Inferior parietal cortex (tissue), 1 donor: Measurements from ENCODE around the gene RPL11.
"Not testable (repeated sequence)": the region's sequence is repeated elsewhere in the genome, so short reads cannot be mapped to it uniquely, and the experiment has no call there.

Source experiments
- DNase-seq: peaks from one replicate; pipeline ENCODE4 v3.0.0-alpha.2; 2016; ENCODE audit errors: extremely low spot score

RPL11 gene

GRCh38 chr1:23685197-23685596 lies 6.4 kb upstream of the RPL11 start:
- DNase-seq = not testable (repeated sequence)

DNA sequence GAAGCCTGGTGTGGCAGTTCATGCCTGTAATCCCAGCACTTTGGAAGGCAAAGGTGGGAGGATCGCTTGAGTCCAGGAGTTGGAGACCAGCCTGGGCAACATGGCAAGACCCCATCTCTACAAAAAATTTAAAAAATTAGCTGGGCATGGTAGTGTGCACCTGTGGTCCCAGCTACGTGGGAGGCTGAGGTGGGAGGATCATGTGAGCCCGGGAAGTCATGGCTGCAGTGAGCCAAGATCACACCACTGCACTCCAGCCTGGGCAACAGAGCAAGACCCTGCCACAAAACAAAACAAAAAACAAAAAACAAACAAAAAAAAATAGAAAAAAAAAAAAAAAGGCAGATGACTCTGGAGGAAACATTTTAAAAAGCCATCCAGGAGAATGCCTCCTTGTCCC lies 3.9 kb upstream of the RPL11 start:
- DNase-seq = not testable (repeated sequence)

GRCh38 chr1:23688281-23688680 lies 3.3 kb upstream of the RPL11 start:
- not testable (repeated sequence) for DNase-seq

- DNase-seq = no peak
These were observed 784 bp downstream of the RPL11 start for GRCh38 chr1:23692308-23692871.

GRCh38 chr1:23693599-23693998 lies 2.0 kb downstream of the RPL11 start:
- DNase-seq = no peak

- no peak for DNase-seq
These were observed 2.8 kb downstream of the RPL11 start for GRCh38 chr1:23694371-23694770.

GRCh38 chr1:23695667-23696066 lies 4.1 kb downstream of the RPL11 start:
- DNase-seq = no peak

DNA sequence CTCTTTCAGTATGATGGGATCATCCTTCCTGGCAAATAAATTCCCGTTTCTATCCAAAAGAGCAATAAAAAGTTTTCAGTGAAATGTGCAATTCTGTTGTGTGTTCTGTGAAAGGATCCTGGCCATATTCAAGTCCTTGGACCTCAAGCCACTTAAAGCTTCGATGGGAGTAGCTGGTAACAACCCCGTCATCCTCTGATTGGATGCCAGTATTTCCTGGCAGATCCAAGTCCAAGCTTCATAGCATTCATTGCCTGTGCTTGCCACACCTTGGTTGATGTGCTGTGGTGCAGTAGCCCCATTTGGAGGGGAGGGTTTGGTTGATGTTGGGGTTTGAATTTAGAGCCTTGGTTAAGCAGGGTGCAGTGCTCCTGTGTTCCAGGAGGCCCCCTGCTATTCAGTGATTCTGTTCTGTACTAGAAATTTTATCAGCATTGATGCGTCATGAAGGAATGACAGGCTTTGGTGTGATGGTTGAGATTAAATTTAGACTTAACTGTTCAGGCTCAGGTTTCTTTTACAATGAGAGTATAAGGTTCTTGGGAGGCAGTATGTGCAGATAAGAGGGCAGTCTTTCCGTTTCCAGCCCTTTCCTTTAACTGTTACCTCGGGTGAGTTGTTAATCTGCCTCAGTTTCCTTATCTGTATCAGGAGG lies 4.9 kb downstream of the RPL11 start:
- no peak for DNase-seq

- no peak for DNase-seq
These were observed 6.9 kb downstream of the RPL11 start for GRCh38 chr1:23698466-23698865.

- DNase-seq = no peak
These were observed 7.9 kb downstream of the RPL11 start for GRCh38 chr1:23699280-23700179.

DNA sequence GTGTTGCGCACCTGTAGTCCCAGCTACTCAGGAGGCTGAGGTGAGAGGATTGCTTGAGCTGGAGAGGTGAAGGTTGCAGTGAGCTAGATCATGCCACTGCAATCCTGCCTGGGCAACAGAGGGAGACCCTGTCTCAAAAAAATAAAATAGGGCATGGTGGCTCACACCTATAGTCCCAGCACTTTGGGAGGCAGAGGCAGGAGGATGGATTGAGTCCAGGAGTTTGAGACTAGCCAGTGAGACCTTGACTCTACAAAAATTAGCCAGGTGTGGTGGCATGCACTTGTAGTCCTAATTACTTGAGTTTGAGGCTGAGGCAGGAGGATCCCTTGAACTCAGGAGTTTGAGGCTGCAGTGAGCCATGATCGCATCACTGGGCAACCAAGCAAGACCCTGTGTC lies 9.7 kb downstream of the RPL11 start:
- no peak for DNase-seq

DNA sequence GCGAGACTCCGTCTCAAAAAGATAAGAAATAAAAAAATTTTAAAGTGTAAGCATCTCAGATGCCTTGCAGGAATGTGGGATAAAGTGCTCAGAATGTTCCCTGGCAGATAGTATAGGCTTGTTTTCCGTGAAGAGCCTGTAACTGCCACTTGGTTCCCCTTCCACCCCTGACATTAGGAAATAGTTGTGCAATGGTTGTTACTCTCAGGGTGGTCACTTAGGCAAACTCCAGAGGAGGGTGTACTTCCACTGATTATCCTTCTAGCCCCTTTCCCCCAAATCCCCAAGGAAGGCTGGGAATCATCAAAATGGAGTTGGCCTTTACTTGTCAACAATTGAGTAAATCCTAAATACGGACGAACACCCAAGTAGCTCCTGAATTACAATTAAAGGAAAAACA lies 10.4 kb downstream of the RPL11 start:
- DNase-seq = no peak

DNA sequence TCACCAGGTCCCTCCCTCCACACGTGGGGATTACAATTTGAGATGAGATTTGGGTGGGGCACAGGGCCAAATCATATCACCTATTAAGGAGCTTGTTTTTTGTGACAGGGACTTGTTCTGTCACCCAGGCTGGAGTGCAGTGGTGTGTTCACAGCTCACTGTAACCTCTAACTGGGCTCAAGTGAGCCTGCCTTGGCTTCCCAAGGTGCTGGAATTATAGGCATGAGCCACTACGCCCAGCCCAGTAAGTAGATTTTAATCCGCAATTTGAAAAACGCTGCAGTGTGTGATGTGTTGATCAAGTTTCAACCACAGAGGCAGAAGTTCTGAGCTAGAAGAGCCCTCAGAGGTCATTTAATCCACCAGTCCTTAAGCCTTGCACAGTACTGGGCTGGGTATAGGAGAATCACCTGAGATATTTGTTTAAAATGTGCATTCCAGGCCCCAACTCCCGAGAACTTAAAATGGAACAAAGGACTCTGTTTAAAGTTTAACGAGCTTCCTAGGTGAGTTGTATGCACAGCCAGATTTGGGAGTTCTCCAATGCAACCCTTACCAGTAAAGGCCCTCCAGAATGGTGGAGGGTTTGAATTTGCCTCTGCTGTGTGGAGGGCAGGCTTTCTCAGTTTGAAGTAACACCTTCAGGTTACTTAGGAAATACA lies 13.4 kb downstream of the RPL11 start:
- DNase-seq = no peak

DNA sequence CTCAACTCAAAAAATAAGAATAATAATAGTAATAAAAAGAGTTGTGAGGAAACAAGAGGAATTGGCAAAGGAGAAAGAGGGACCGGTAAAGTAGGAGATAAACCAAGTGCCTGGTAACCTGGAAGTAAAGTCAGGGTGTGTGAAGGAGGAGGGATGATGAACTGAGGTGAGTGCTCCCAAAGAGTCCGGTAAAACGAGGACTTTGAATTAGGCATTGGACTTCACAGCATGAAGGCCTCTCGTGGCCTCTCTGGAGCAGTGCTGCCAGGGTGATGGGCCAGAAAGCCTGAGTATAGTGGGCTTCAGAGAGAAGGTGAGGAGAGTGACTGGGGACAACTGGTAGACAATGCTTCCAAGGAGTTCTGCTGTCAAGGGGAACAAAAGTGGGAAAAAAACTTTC lies 17.6 kb downstream of the RPL11 start:
- no peak for DNase-seq

- DNase-seq = no peak
These were observed 26.9 kb downstream of the RPL11 start for GRCh38 chr1:23718482-23718881.

DNA sequence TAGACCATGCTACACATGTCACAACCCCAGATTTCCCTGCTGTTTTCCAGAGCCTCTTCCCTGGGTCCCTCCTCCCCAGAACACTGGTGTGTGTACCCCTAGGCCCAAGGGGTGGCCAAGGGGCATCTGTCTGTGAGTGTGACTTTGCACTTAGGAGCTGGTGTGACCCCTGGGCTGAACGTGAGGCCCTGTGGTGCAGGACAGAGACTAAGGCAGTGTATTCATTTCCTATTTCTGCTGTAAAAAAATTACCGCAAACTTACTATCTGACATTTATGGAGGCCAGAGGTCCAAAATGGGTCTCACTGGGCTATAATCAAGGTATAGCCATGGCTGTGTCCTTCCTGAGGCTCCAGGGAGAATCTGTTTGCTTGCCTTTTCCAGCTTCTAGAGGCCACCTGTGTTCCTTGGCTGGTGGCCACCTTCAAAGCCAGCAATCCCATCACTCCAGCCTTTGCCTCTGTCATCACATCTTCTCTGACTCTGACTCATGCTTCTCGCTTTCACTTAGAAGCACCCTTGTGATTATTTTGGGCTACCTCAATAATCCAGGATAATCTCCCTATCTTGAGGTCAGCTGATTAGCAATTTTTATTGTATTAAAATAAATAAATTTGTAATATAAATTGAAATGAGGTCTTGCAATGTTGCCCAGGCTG lies 27.7 kb downstream of the RPL11 start:
- no peak for DNase-seq

GRCh38 chr1:23720256-23720995 lies 28.8 kb downstream of the RPL11 start:
- no peak for DNase-seq

- no peak for DNase-seq
These were observed 31.0 kb downstream of the RPL11 start for GRCh38 chr1:23722652-23723051.

DNA sequence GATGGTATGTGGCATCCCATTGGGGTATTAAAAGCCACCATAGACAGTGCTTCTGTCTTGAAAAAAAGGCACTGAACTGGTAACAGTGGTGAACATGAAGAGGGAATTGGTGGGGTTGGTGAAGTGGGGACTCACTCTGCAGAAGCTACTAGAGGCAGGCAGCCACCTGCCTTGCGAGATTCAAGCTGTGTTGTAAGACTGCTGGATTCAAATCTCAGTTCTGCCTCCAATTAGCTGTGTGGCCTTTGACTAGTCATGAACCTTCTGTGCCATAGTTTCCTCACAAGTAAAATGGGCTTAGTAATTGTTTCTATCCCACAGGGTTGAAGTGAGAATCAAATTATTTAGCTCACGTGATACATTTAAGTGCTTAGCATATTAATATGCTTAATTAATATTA lies 35.1 kb downstream of the RPL11 start:
- DNase-seq = no peak

GRCh38 chr1:23727362-23727811 lies 35.8 kb downstream of the RPL11 start:
- DNase-seq = no peak
